Measurements from ENCODE around the gene CHN2.

DNA sequence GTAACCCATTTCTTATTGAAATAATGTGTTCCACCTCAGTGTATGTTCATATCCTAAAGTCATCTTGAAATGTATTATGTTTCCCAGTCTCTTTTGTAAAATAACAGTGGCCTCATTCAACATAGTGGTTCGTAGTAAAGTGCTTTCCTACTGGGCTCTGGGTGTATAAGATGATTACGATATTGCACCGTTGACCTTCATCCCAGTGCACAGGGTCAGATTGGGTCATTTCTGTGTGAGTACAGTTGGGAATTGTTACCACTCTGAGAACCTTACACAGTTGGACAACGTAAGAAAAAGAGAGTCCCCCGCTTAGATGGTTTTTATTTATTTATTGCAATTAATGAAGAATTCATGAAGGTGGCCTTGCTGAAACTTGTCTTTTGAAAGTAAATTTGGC lies 135.6 kb downstream of the CHN2 start:
- TF ChIP-seq TAF1 (IDR thresholded peaks at IDR 0.05; ENCODE audit: borderline replicate concordance, insufficient read depth, low read length), result no peak
- no peak for TF ChIP-seq POLR2AphosphoS5 (IDR thresholded peaks at IDR 0.05; ENCODE audit: low read depth, low read length)
- TF ChIP-seq, protein P1, sequence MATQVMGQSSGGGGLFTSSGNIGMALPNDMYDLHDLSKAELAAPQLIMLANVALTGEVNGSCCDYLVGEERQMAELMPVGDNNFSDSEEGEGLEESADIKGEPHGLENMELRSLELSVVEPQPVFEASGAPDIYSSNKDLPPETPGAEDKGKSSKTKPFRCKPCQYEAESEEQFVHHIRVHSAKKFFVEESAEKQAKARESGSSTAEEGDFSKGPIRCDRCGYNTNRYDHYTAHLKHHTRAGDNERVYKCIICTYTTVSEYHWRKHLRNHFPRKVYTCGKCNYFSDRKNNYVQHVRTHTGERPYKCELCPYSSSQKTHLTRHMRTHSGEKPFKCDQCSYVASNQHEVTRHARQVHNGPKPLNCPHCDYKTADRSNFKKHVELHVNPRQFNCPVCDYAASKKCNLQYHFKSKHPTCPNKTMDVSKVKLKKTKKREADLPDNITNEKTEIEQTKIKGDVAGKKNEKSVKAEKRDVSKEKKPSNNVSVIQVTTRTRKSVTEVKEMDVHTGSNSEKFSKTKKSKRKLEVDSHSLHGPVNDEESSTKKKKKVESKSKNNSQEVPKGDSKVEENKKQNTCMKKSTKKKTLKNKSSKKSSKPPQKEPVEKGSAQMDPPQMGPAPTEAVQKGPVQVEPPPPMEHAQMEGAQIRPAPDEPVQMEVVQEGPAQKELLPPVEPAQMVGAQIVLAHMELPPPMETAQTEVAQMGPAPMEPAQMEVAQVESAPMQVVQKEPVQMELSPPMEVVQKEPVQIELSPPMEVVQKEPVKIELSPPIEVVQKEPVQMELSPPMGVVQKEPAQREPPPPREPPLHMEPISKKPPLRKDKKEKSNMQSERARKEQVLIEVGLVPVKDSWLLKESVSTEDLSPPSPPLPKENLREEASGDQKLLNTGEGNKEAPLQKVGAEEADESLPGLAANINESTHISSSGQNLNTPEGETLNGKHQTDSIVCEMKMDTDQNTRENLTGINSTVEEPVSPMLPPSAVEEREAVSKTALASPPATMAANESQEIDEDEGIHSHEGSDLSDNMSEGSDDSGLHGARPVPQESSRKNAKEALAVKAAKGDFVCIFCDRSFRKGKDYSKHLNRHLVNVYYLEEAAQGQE (IDR thresholded peaks at IDR 0.05; ENCODE audit: insufficient read depth in 1 of 2, low read depth in 2 of 2, low read length in 2 of 2), result no peak

All from PFSK-1 (cell line).